OCI-LY1 (cell line): ENCODE measurements around the gene SNAI3.

ENCODE experiments used
- CTCF ChIP-seq: fragments of 200-600 bp; sonication (generic), shearing (Covaris generic); IDR thresholded peaks from 2 replicates; pipeline ENCODE4 v1.5.1; 2017; ENCODE audit warnings: mild to moderate bottlenecking, antibody characterized with exemption, low read length, moderate library complexity, mixed read lengths
- EZH2 ChIP-seq: fragments of 200-600 bp; sonication (generic), shearing (Covaris generic); IDR thresholded peaks from 2 replicates; pipeline ENCODE4 v1.8.0; 2017; ENCODE audit warnings: borderline replicate concordance, mixed run types, mild to moderate bottlenecking, antibody characterized with exemption, low read length, moderate library complexity, mixed read lengths

DNA sequence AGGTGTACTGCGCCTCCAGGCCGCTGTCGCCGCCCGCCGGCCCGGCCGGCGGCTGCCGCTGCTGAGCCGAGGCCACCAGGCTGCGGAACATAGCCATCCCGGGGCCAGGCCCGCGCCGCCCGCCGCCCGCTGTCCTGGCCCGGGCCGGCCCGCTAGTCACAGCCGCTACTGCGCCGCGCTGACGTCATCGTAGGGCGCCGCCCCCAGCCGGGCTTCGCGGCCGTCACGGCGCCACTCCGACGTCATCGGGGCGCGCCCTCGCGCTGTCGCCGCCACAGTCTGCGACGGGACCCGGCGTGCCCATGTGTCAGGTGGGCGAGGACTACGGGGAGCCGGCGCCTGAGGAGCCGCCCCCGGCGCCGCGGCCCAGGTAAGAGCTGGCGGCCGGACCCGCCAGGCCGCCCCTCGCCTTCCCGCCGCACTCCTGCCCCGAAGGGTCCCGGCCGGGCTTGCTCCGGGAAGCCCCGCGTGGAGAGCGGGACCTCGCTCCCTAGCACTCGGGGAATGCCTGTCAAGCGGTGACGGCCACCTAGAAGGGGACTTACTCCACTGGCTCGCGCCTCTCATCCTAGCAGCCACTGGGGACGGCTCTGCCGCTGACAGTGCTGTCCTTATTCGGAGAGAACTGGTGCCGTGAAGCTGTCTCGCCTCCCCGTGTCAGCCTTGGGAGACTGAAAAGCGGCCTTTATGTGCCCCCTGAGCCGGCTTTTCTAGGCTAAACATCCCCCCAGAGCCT is 20.1 kb upstream of the SNAI3 start, which contains the start of the genes CTU2 and RNF166:
- no peak for TF ChIP-seq EZH2
- TF ChIP-seq CTCF = no peak
